ENCODE results near the gene MYH7. TPM values are rescaled to one million over a fixed set of nuclear protein-coding genes. Genes with fewer than 3 reads are reported as not detected.

Gene MYH7
- total RNA-seq, 1 experiment from 2014 or later, result not detected

- H3K9me3 Mint-ChIP-seq (ENCODE audit: unreplicated experiment), result no peaks in the 10 kb centered on the region
- no peak overlapping the region for H3K27ac Mint-ChIP-seq (ENCODE audit: low read depth, unreplicated experiment)
- BruUV-seq (replicated peaks), result no TSS peak
- H3K27me3 Mint-ChIP-seq (ENCODE audit: insufficient read depth, unreplicated experiment), result peaks cover 49% of the 10 kb centered on the region
- intact Hi-C loops (cut with micrococcal nuclease), result no loop called here
- ChIA-PET POLR2A (no interaction called here), CTCF (interaction anchor here (0.6 to 2.5 kb wide), 3 partner anchors 14 to 154 kb away, joined by 3 to 7 read pairs (median 3); no protein-coding TSS in a partner anchor)
- no peaks in the 10 kb centered on the region for H3K4me1 Mint-ChIP-seq (ENCODE audit: insufficient read depth, unreplicated experiment)
- H3K4me3 Mint-ChIP-seq (ENCODE audit: unreplicated experiment), result no peak overlapping the region
- TF ChIP-seq CTCF (IDR thresholded peaks at IDR 0.05; ENCODE audit: unreplicated experiment), result no peak
- DNase-seq (ENCODE audit: unreplicated experiment), result no peak
- no peaks in the 10 kb centered on the region for H3K36me3 Mint-ChIP-seq (ENCODE audit: insufficient read depth, unreplicated experiment)
Observed at GRCh38 chr14:23436327-23437132, 1.1 kb upstream of the MYH7 start.

GRCh38 chr14:23434488-23435222, 805 bp downstream of the MYH7 start:
- Mint-ChIP-seq H3K4me3 (ENCODE audit: unreplicated experiment) (no peak overlapping the region), H3K36me3 (ENCODE audit: insufficient read depth, unreplicated experiment) (no peaks in the 10 kb centered on the region), H3K4me1 (ENCODE audit: insufficient read depth, unreplicated experiment) (no peaks in the 10 kb centered on the region), H3K9me3 (ENCODE audit: unreplicated experiment) (no peaks in the 10 kb centered on the region), H3K27me3 (ENCODE audit: insufficient read depth, unreplicated experiment) (peaks cover 54% of the 10 kb centered on the region), H3K27ac (ENCODE audit: low read depth, unreplicated experiment) (no peak overlapping the region)
- no TSS peak for BruUV-seq (replicated peaks)
- no peak for TF ChIP-seq CTCF (IDR thresholded peaks at IDR 0.05; ENCODE audit: unreplicated experiment)
- ChIA-PET CTCF (interaction anchor here (0.6 to 2.5 kb wide), 2 partner anchors 16 to 55 kb away, joined by 3 to 7 read pairs; no protein-coding TSS in a partner anchor), POLR2A (no interaction called here)
- no peak for DNase-seq (ENCODE audit: unreplicated experiment)
- intact Hi-C loops (cut with micrococcal nuclease), result no loop called here

GRCh38 chr14:23433457-23433856, 2.0 kb downstream of the MYH7 start:
- CTCF ChIA-PET, result interaction anchor here (0.5 kb wide), 1 partner anchor 469 kb away, joined by 5 read pairs; no protein-coding TSS in a partner anchor
- intact Hi-C loops (cut with micrococcal nuclease), result no loop called here
- Mint-ChIP-seq H3K4me3 (ENCODE audit: unreplicated experiment) (no peak overlapping the region), H3K27me3 (ENCODE audit: insufficient read depth, unreplicated experiment) (peaks cover 55% of the 10 kb centered on the region), H3K9me3 (ENCODE audit: unreplicated experiment) (no peaks in the 10 kb centered on the region), H3K27ac (ENCODE audit: low read depth, unreplicated experiment) (no peak overlapping the region), H3K4me1 (ENCODE audit: insufficient read depth, unreplicated experiment) (no peaks in the 10 kb centered on the region), H3K36me3 (ENCODE audit: insufficient read depth, unreplicated experiment) (no peaks in the 10 kb centered on the region)
- DNase-seq (ENCODE audit: unreplicated experiment), result no peak
- no TSS peak for BruUV-seq (replicated peaks)
- POLR2A ChIA-PET, result interaction anchor here (0.7 kb wide), 1 partner anchor 17 kb away, joined by 4 read pairs; no protein-coding TSS in a partner anchor
- TF ChIP-seq CTCF (IDR thresholded peaks at IDR 0.05; ENCODE audit: unreplicated experiment), result no peak

- no peak for DNase-seq (ENCODE audit: unreplicated experiment)
- CTCF ChIA-PET, result interaction anchor here (0.5 kb wide), 1 partner anchor 104 kb away, joined by 4 read pairs; no protein-coding TSS in a partner anchor
- BruUV-seq (replicated peaks), result no TSS peak
- POLR2A ChIA-PET, result no interaction called here
- Mint-ChIP-seq H3K4me1 (ENCODE audit: insufficient read depth, unreplicated experiment) (no peaks in the 10 kb centered on the region), H3K27me3 (ENCODE audit: insufficient read depth, unreplicated experiment) (peaks cover 55% of the 10 kb centered on the region), H3K36me3 (ENCODE audit: insufficient read depth, unreplicated experiment) (no peaks in the 10 kb centered on the region), H3K9me3 (ENCODE audit: unreplicated experiment) (no peaks in the 10 kb centered on the region), H3K27ac (ENCODE audit: low read depth, unreplicated experiment) (no peak overlapping the region), H3K4me3 (ENCODE audit: unreplicated experiment) (no peak overlapping the region)
- intact Hi-C loops (cut with micrococcal nuclease), result no loop called here
- TF ChIP-seq CTCF (IDR thresholded peaks at IDR 0.05; ENCODE audit: unreplicated experiment), result no peak
Observed at GRCh38 chr14:23432946-23433345, 2.5 kb downstream of the MYH7 start.
